IMR-90 (cell line): Measurements from ENCODE around the gene ATG9B. TPM values are rescaled to one million over a fixed set of nuclear protein-coding genes. Genes with fewer than 3 reads are reported as not detected.

Source experiments
- ATAC-seq: fragments of 200-7000 bp; cut with Tn5 transposase; 2 replicates; pipeline ENCODE4 v1.9.1; 2020; ENCODE audit warnings: low read depth, mild to moderate bottlenecking, moderate library complexity
- BruUV-seq: library from RNA; stranded (reverse); fragments of 400-500 nt; replicated peaks from 2 replicates; lab custom pipeline; 2021; lab: Mats Ljungman, UMichigan
- CTCF ChIA-PET: fragments of 300-600 bp; formaldehyde crosslinking; extraction: SDS; loops from one replicate; lab custom pipeline; 2021; ENCODE audit warnings: antibody characterized with exemption; lab: Yijun Ruan, JAX
- POLR2A ChIA-PET: fragments of 300-600 bp; sonication (Branson Sonifier 250); formaldehyde crosslinking; loops from one replicate; lab custom pipeline; 2022; ENCODE audit warnings: antibody characterized with exemption; ENCODE audit not compliant: unreplicated experiment; lab: Charles Lee
- DNase-seq: peaks from one replicate; pipeline ENCODE4 v3.0.0; 2013
- H2AFZ ChIP-seq: replicated peaks from 2 replicates; pipeline ENCODE3; 2013; ENCODE audit warnings: low read length, mild to moderate bottlenecking; ENCODE audit not compliant: poor library complexity
- H2AK5ac ChIP-seq: 2 replicates; pipeline ENCODE4 v1.6.1; 2013; ENCODE audit warnings: low read depth, low read length, inconsistent platforms
- H2AK9ac ChIP-seq: replicated peaks from 2 replicates; pipeline ENCODE3; 2013; ENCODE audit warnings: mild to moderate bottlenecking, low read depth, low read length, moderate library complexity; ENCODE audit not compliant: poor library complexity
- H2BK120ac ChIP-seq: 2 replicates; pipeline ENCODE4 v1.6.1; 2013; ENCODE audit warnings: low read depth, low read length, inconsistent platforms
- H2BK15ac ChIP-seq: 3 replicates; pipeline ENCODE4 v1.6.1; 2013; ENCODE audit warnings: low read depth, low read length, inconsistent platforms
- H2BK20ac ChIP-seq: 2 replicates; pipeline ENCODE4 v1.6.1; 2013; ENCODE audit warnings: low read depth, mild to moderate bottlenecking, inconsistent platforms, low read length, moderate library complexity
- H2BK5ac ChIP-seq: 2 replicates; pipeline ENCODE4 v1.6.1; 2013; ENCODE audit warnings: mild to moderate bottlenecking, low read depth, low read length, inconsistent platforms; ENCODE audit not compliant: poor library complexity, severe bottlenecking
- H3K14ac ChIP-seq: replicated peaks from 2 replicates; pipeline ENCODE4 v1.6.1; 2013; ENCODE audit warnings: low read depth, low read length, inconsistent platforms
- H3K18ac ChIP-seq: 2 replicates; pipeline ENCODE4 v1.6.1; 2013; ENCODE audit warnings: low read depth, low read length, control low read depth
- H3K23ac ChIP-seq: 2 replicates; pipeline ENCODE4 v1.6.1; 2013; ENCODE audit warnings: low read depth, low read length, inconsistent platforms
- H3K27ac ChIP-seq: 2 replicates; pipeline ENCODE4 v1.5.1; 2013; ENCODE audit warnings: mild to moderate bottlenecking, control low read depth, low read length; ENCODE audit not compliant: insufficient read depth
- H3K27me3 ChIP-seq: 2 replicates; pipeline ENCODE4 v1.6.1; 2013; ENCODE audit warnings: low read length; ENCODE audit not compliant: control insufficient read depth, insufficient read depth
- H3K36me3 ChIP-seq: 2 replicates; pipeline ENCODE4 v1.6.1; 2013; ENCODE audit warnings: low read length, mixed read lengths; ENCODE audit not compliant: control insufficient read depth, insufficient read depth
- H3K4ac ChIP-seq: 2 replicates; pipeline ENCODE4 v1.6.1; 2013; ENCODE audit warnings: low read depth, low read length, inconsistent platforms
- H3K4me1 ChIP-seq: 2 replicates; pipeline ENCODE4 v1.6.1; 2013; ENCODE audit warnings: low read length, mixed read lengths; ENCODE audit not compliant: control insufficient read depth, insufficient read depth
- H3K4me2 ChIP-seq: 2 replicates; pipeline ENCODE4 v1.6.1; 2013; ENCODE audit warnings: low read depth, mild to moderate bottlenecking, control low read depth, low read length, moderate library complexity
- H3K4me3 ChIP-seq: 2 replicates; pipeline ENCODE4 v1.5.1; 2013; ENCODE audit warnings: low read depth, mild to moderate bottlenecking, control low read depth, low read length, moderate library complexity; ENCODE audit not compliant: insufficient read depth
- H3K56ac ChIP-seq: 2 replicates; pipeline ENCODE4 v1.6.1; 2013; ENCODE audit warnings: low read length, inconsistent platforms; ENCODE audit not compliant: insufficient read depth; ENCODE audit errors: extremely low read depth
- H3K79me1 ChIP-seq, 2 experiments: 2 replicates each; pipeline ENCODE4 v1.6.1; 2013; ENCODE audit warnings: low read length in 2 of 2, inconsistent platforms in 1 of 2, low read depth in 1 of 2
- H3K9ac ChIP-seq: 2 replicates; pipeline ENCODE4 v1.6.1; 2013; ENCODE audit warnings: low read depth, low read length, control low read depth
- H3K9me1 ChIP-seq: 2 replicates; pipeline ENCODE4 v1.6.1; 2013; ENCODE audit warnings: low read length, inconsistent platforms; ENCODE audit not compliant: insufficient read depth
- H3K9me3 ChIP-seq: 2 replicates; pipeline ENCODE4 v1.6.1; 2013; ENCODE audit warnings: low read length; ENCODE audit not compliant: control insufficient read depth, insufficient read depth
- H4K20me1 ChIP-seq: 2 replicates; pipeline ENCODE4 v1.6.1; 2013; ENCODE audit warnings: low read length, inconsistent platforms; ENCODE audit not compliant: insufficient read depth
- H4K5ac ChIP-seq: 2 replicates; pipeline ENCODE4 v1.6.1; 2013; ENCODE audit warnings: mild to moderate bottlenecking, low read depth, low read length, control low read depth
- H4K8ac ChIP-seq, 2 experiments: 2 replicates each; pipeline ENCODE4 v1.6.1; 2013; ENCODE audit warnings: low read depth in 2 of 2, low read length in 2 of 2, control low read depth in 1 of 2, inconsistent platforms in 1 of 2
- H4K91ac ChIP-seq: 2 replicates; pipeline ENCODE4 v1.6.1; 2013; ENCODE audit warnings: low read depth, low read length, inconsistent platforms; ENCODE audit not compliant: insufficient read depth
- BHLHE40 ChIP-seq: fragments of 150-350 bp; IDR thresholded peaks from 2 replicates; pipeline ENCODE4 v1.6.1; 2016; ENCODE audit warnings: mild to moderate bottlenecking, low read depth, low read length
- CEBPB ChIP-seq: IDR thresholded peaks from 2 replicates; pipeline ENCODE4 v1.6.1; 2012; ENCODE audit warnings: low read depth, low read length, improper control_type of control experiment
- CHD1 ChIP-seq: IDR thresholded peaks from 2 replicates; pipeline ENCODE4 v1.6.1; 2012; ENCODE audit warnings: low read depth, low read length, improper control_type of control experiment
- CTCF ChIP-seq: conservative IDR thresholded peaks from 2 replicates; pipeline ENCODE4 v1.5.1; 2012; ENCODE audit warnings: mild to moderate bottlenecking, low read depth, low read length, improper control_type of control experiment
- ELK1 ChIP-seq: fragments of 150-350 bp; IDR thresholded peaks from 2 replicates; pipeline ENCODE4 v1.6.1; 2016; ENCODE audit warnings: low read depth, mild to moderate bottlenecking, low read length, moderate library complexity, borderline replicate concordance
- FOS ChIP-seq: fragments of 150-350 bp; IDR thresholded peaks from 2 replicates; pipeline ENCODE4 v1.6.1; 2016; ENCODE audit warnings: low read depth, low read length
- MAFK ChIP-seq: IDR thresholded peaks from 2 replicates; pipeline ENCODE4 v1.6.1; 2012; ENCODE audit warnings: low read depth, low read length, improper control_type of control experiment
- MAZ ChIP-seq: IDR thresholded peaks from 2 replicates; pipeline ENCODE4 v1.6.1; 2012; ENCODE audit warnings: low read depth, mild to moderate bottlenecking, low read length, improper control_type of control experiment, moderate library complexity, borderline replicate concordance
- MXI1 ChIP-seq: IDR thresholded peaks from 2 replicates; pipeline ENCODE4 v1.6.1; 2012; ENCODE audit warnings: low read depth, mild to moderate bottlenecking, low read length, moderate library complexity, borderline replicate concordance
- NFE2L2 ChIP-seq: fragments of 150-350 bp; IDR thresholded peaks from 2 replicates; pipeline ENCODE4 v1.6.1; 2016; ENCODE audit warnings: low read depth, mild to moderate bottlenecking, low read length
- POLR2A ChIP-seq: IDR thresholded peaks from 2 replicates; pipeline ENCODE4 v1.6.1; 2012; ENCODE audit warnings: mild to moderate bottlenecking, low read depth, low read length
- RAD21 ChIP-seq: IDR thresholded peaks from 2 replicates; pipeline ENCODE4 v1.6.1; 2012; ENCODE audit warnings: low read length, improper control_type of control experiment
- RCOR1 ChIP-seq: IDR thresholded peaks from 2 replicates; pipeline ENCODE4 v1.6.1; 2012; ENCODE audit warnings: mild to moderate bottlenecking, low read length, improper control_type of control experiment; ENCODE audit not compliant: insufficient replicate concordance
- RFX5 ChIP-seq: IDR thresholded peaks from 2 replicates; pipeline ENCODE4 v1.8.0; 2012; ENCODE audit warnings: low read depth, mild to moderate bottlenecking, low read length, moderate library complexity
- SMC3 ChIP-seq: fragments of 150-350 bp; IDR thresholded peaks from 2 replicates; pipeline ENCODE4 v1.6.1; 2016; ENCODE audit warnings: low read depth, mild to moderate bottlenecking, antibody characterized with exemption, low read length, moderate library complexity
- USF2 ChIP-seq: fragments of 150-350 bp; IDR thresholded peaks from 2 replicates; pipeline ENCODE4 v1.6.1; 2017; ENCODE audit warnings: mild to moderate bottlenecking, antibody characterized with exemption, low read length, low read depth
- WGBS, 2 experiments: methylation state at CpG; one replicate each; pipeline versions ENCODE4 v1.1.5 to v1.1.7; 2013; ENCODE audit warnings: missing lambda C conversion rate in 2 of 2; ENCODE audit not compliant: insufficient read length in 1 of 2; ENCODE audit errors: extremely low coverage in 2 of 2; 5-methylcytosine and 5-hydroxymethylcytosine counted together
- dilution Hi-C: fragments of 300-500 bp; cut with HindIII; formaldehyde crosslinking; loops from one replicate; pipeline ENCODE4 v1.14.3; 2018; ENCODE audit warnings: low sequenced_read_pairs; ENCODE audit not compliant: unreplicated experiment
- in situ Hi-C: fragments of 300-500 bp; cut with MboI; formaldehyde crosslinking; loops from 3 replicates; pipeline ENCODE4 v1.14.3; 2019; ENCODE audit warnings: low sequenced_read_pairs, inconsistent platforms, mixed read lengths
- intact Hi-C: fragments of 100-400 bp; cut with micrococcal nuclease; formaldehyde crosslinking; loops from 2 replicates; pipeline ENCODE4 v1.10.0; 2022
- polyA plus RNA-seq, 3 experiments: library from polyadenylated mRNA; depleted of rRNA; stranded (reverse); fragments of >200 nt; gene quantifications; 2 replicates each; pipeline ENCODE4 v1.2.3, GENCODE V29; 2012; ENCODE audit warnings: low replicate concordance in 1 of 3
- total RNA-seq: library from RNA; depleted of rRNA; stranded (reverse); fragments of >200 nt; gene quantifications from 2 replicates; pipeline ENCODE4 v1.2.3, GENCODE V29; 2012

Gene ATG9B
- total and polyA plus RNA-seq, 2 of the 4 experiments (the other 2 are of a cell fraction) = 0.18 to 0.91 TPM

- no peak overlapping the region for H3K14ac ChIP-seq
- H3K36me3 ChIP-seq = no peaks in the 10 kb centered on the region; the same call in 1 of the 2 replicates
- H3K23ac ChIP-seq = no peak overlapping the region
- ChIA-PET POLR2A (no interaction called here), CTCF (no interaction called here)
- no CpG with 5 or more reads among the region's 15 CpGs for WGBS, 2 experiments
- no peaks in the 10 kb centered on the region for H3K79me1 ChIP-seq
- dilution Hi-C loops = no loop called here
- no peak overlapping the region for H2BK20ac ChIP-seq
- H2BK15ac ChIP-seq = no peak overlapping the region
- H2BK120ac ChIP-seq = no peak overlapping the region
- no peaks in the 10 kb centered on the region for H3K9me3 ChIP-seq
- no peak overlapping the region for H2AFZ ChIP-seq
- no peak for DNase-seq
- H3K56ac ChIP-seq = no peak overlapping the region
- no peaks in the 10 kb centered on the region; the same call in 1 of the 2 replicates for H4K20me1 ChIP-seq
- TF ChIP-seq FOS (no peak), USF2 (no peak), POLR2A (no peak), CHD1 (no peak), CEBPB (no peak), MXI1 (no peak), RFX5 (no peak), MAFK (no peak), RCOR1 (no peak), CTCF (no peak), MAZ (no peak), SMC3 (no peak), ELK1 (no peak), BHLHE40 (no peak), RAD21 (no peak), NFE2L2 (no peak)
- no peak overlapping the region for H2AK5ac ChIP-seq
- BruUV-seq = no TSS peak
- H3K9me1 ChIP-seq = no peaks in the 10 kb centered on the region
- no peak overlapping the region for H2AK9ac ChIP-seq
- no peak overlapping the region for H2BK5ac ChIP-seq
- no peak overlapping the region for H3K4me3 ChIP-seq
- ATAC-seq = no peak
- in situ Hi-C loops = no loop called here
- H3K9ac ChIP-seq = no peak overlapping the region
- no peak overlapping the region for H3K27ac ChIP-seq
- no peak overlapping the region for H3K4me2 ChIP-seq
- H3K4me1 ChIP-seq = peaks cover 14% of the 10 kb centered on the region; the same call in 1 of the 2 replicates
- intact Hi-C loops = no loop called here
- no peak overlapping the region for H3K18ac ChIP-seq
- H4K5ac ChIP-seq = no peak overlapping the region
- H3K4ac ChIP-seq = no peak overlapping the region
- no peak overlapping the region for H4K8ac ChIP-seq
- H3K27me3 ChIP-seq = peaks cover 24% of the 10 kb centered on the region
- H4K91ac ChIP-seq = no peak overlapping the region
These were observed 56.1 kb downstream of the ATG9B start for GRCh38 chr7:150968056-150968733.
